ENCODE measurements around the gene TMEM185B. TPM values are rescaled to one million over a fixed set of nuclear protein-coding genes. Genes with fewer than 3 reads are reported as not detected.

TMEM185B gene
- total RNA-seq, 2 experiments from 2014 or later: 15.9 to 17.3 TPM

DNA sequence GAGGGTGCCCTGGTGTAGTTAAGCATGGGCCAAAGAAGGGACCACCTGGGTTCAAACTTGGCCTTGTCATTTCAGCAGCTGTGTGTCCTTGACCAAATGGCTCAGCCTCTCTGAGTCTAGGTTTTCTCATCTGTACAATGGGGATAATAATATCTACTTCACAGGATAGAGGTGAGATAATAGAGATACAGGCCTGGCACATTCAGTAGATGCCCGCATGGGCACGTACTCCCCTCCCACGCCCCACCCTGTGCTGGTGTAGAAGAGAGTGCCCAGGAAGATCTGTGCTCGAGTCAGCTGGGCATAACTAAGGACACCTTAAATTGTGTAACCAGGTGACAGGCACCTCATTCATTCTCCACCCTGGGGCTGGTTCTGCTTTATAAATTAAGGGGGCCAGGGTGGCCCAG, 8.4 kb upstream of the TMEM185B start:
- intact Hi-C loops (cut with DNase I, micrococcal nuclease): loop anchor here (5.0 kb wide), 4 partner anchors 36 to 529 kb away; partner anchors contain the start of gene PTPN4 (in 1 of the 2)
- peak overlapping the region; percentile 80 for H3K4me3 Mint-ChIP-seq
- peak; percentile 69 for DNase-seq
- H3K36me3 Mint-ChIP-seq (ENCODE audit: low read depth): peaks cover 8% of the 10 kb centered on the region
- ChIA-PET CTCF (interaction anchor here (1.3 to 3.8 kb wide), 2 partner anchors 56 to 82 kb away, joined by 4 to 20 read pairs; no protein-coding TSS in a partner anchor), POLR2A (interaction anchor here (0.6 to 2.0 kb wide), 2 partner anchors 8 to 24 kb away, joined by 3 to 14 read pairs; partner anchors contain the start of gene TMEM185B)
- ATAC-seq: peak; percentile 22
- peaks cover 57% of the 10 kb centered on the region for H3K4me1 Mint-ChIP-seq
- peak overlapping the region; percentile 95 for H3K27ac Mint-ChIP-seq
- H3K9me3 Mint-ChIP-seq (ENCODE audit: low read depth): no peaks in the 10 kb centered on the region
- H3K27me3 Mint-ChIP-seq: no peaks in the 10 kb centered on the region

DNA sequence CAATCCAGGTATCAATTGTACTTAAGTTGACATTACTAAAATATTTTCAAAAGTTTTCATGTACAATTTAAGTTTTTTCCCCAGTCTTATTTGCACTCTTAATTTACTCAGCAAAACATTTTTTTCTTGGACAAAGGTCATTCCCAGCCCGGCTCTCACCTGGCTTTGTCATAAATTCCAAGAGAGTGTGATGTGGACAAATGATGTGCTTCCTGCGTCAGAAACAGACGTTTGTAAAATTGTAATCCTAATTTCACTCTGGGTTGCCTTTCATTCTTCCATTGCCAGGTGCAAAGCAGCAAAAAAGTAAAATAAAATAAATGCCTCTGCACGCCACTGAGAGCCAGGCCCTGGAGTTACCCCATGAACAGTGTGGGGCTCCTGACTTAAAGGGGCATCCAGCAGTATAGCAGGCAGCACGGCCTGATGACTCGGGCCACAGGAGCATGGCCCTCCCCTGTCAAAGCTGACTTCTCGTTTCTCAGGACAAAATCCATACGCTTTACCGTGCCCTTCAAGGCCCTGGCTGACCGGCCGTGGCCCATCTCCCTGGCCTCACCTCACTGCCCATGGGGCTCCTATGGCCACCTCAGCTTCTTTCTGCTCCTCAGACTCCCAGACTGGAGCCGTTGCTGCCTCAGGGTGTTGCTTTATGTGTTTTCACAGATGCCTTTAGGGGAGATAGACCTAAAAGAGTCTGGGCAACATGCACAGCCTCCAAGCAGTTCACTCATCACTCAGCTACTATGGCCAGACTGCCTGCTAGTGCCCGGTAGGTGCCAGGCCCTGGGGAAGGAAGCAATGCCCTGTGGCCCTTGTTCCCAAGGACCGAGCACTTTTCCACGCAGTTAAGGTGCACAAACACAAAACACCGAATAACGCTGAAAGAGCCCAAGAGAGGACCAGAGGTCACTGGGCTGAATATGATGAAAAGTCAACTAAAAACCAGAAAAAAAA, 7.6 kb upstream of the TMEM185B start:
- DNase-seq: no peak
- no peaks in the 10 kb centered on the region for H3K9me3 Mint-ChIP-seq (ENCODE audit: low read depth)
- intact Hi-C loops (cut with DNase I, micrococcal nuclease): loop anchor here (5.0 kb wide), 4 partner anchors 37 to 528 kb away; partner anchors contain the start of gene PTPN4 (in 1 of the 2)

DNA sequence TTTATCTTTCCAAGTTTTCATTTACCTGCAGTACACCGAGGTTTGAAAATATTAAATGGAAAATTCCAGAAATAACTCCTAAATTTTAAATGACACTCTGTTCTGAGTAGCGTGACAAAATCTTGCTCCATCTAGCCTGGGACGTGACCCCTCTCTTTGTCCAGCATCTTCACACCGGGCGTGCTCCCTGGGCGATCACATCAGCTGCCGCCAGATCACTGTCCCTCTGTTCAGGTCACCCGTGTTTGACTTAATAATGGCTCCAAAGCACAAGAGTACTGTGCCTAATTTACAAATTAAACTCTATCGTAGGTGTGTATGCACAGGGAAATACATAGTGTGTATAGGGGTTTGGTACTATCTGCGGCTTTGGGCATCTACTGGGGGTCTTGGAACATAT, 6.1 kb upstream of the TMEM185B start:
- CTCF ChIA-PET: interaction anchor here (0.8 to 1.5 kb wide), 2 partner anchors 11 to 84 kb away, joined by 3 read pairs; no protein-coding TSS in a partner anchor
- Mint-ChIP-seq H3K27ac (no peak overlapping the region), H3K4me3 (no peak overlapping the region), H3K27me3 (no peaks in the 10 kb centered on the region), H3K9me3 (ENCODE audit: low read depth) (no peaks in the 10 kb centered on the region), H3K36me3 (ENCODE audit: low read depth) (peaks cover 8% of the 10 kb centered on the region), H3K4me1 (peaks cover 63% of the 10 kb centered on the region)
- ATAC-seq (no peak), DNase-seq (no peak)
- intact Hi-C loops (cut with DNase I, micrococcal nuclease): no loop called here
- POLR2A ChIA-PET: interaction anchor here (0.9 kb wide), 1 partner anchor 53 kb away, joined by 3 read pairs; no protein-coding TSS in a partner anchor

More for the DNA sequence above, 7.6 kb upstream of the TMEM185B start:
- H3K36me3 Mint-ChIP-seq (ENCODE audit: low read depth): peaks cover 8% of the 10 kb centered on the region
- H3K27ac Mint-ChIP-seq: peak overlapping the region; percentile 95
- ATAC-seq: no peak
- H3K4me1 Mint-ChIP-seq: peaks cover 59% of the 10 kb centered on the region
- CTCF ChIA-PET: interaction anchor here (1.3 kb wide), 1 partner anchor 82 kb away, joined by 4 read pairs; no protein-coding TSS in a partner anchor
- POLR2A ChIA-PET: interaction anchor here (0.7 to 2.0 kb wide), 2 partner anchors 8 to 22 kb away, joined by 3 to 14 read pairs; partner anchors contain the start of gene TMEM185B
- no peaks in the 10 kb centered on the region for H3K27me3 Mint-ChIP-seq
- H3K4me3 Mint-ChIP-seq: peak overlapping the region; percentile 80

DNA sequence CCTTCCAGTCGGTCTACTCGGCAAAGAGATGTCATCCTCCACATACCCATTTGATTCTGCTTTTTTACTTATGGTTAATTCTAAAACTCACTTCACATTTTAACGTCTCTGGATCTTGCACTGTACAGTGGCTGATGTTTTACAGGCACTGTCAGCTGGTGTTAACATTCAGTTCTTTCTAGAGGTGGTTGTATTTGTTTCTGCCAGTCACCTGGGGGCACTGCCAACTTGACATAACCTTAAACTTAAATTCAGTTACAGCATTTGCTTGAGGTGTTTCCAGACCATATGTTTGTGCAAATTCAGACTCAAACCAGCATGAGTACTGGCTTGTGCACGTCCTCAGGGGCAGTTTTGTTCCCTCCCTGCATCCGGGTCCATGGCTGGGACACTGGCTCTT, 5.3 kb upstream of the TMEM185B start:
- H3K9me3 Mint-ChIP-seq (ENCODE audit: low read depth): no peaks in the 10 kb centered on the region
- H3K4me1 Mint-ChIP-seq: peaks cover 68% of the 10 kb centered on the region
- peaks cover 8% of the 10 kb centered on the region for H3K36me3 Mint-ChIP-seq (ENCODE audit: low read depth)
- H3K27me3 Mint-ChIP-seq: no peaks in the 10 kb centered on the region
- no peak for DNase-seq
- H3K27ac Mint-ChIP-seq: peak overlapping the region; percentile 16
- no peak for ATAC-seq
- no peak overlapping the region for H3K4me3 Mint-ChIP-seq
- ChIA-PET POLR2A (interaction anchor here (0.9 kb wide), 1 partner anchor 52 kb away, joined by 3 read pairs; no protein-coding TSS in a partner anchor), CTCF (interaction anchor here (1.0 to 1.5 kb wide), 4 partner anchors 12 to 85 kb away, joined by 3 to 8 read pairs (median 3); no protein-coding TSS in a partner anchor)
- intact Hi-C loops (cut with DNase I, micrococcal nuclease): no loop called here

DNA sequence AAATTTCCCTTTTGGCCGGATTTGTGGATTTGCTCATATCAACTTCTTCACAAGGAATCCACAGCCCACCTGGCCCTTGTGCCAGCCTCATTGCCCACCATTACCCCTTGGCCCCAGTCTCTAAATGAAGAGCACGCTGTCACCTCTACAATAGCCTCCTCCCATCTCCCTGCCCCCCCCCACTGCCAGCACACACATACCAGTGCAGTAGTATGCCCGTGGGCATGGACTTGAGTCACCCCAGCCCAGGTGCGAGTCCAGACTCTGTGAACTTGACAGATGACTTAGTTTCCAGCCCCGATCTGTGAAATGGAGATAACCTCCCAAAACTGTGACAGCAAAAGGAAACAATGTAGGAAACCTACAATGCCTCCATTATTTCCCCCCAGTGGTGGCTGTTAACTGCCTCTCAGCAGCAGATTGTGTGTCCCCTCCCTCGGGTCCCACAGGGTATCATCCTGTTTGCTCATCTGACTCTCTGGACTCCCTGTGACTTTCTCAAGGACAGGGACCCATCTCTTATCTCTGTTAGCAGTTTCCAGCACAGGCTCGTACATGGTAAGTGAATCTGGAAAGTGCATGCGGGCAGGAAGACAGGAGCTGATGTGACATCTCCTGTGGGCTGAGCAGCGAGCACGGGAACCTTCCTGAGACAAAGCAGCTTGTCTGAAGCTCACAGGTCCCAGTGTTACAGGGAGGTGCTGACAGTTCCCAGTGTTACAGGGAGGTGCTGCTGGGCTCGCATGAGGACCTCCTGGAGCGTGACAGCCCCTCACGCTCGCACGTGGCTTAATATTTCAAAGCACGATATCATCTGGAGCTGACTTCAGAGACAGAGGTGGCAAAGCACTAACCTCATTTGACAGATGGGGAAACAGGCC, 4.2 kb upstream of the TMEM185B start:
- POLR2A ChIA-PET: interaction anchor here (0.9 kb wide), 2 partner anchors 25 to 51 kb away, joined by 3 read pairs; no protein-coding TSS in a partner anchor
- ATAC-seq (peak; percentile 28), DNase-seq (peak; percentile 69)
- intact Hi-C loops (cut with DNase I, micrococcal nuclease): no loop called here
- H3K36me3 Mint-ChIP-seq (ENCODE audit: low read depth): peaks cover 12% of the 10 kb centered on the region
- H3K9me3 Mint-ChIP-seq (ENCODE audit: low read depth): peaks cover 1% of the 10 kb centered on the region
- no peak overlapping the region for H3K27ac Mint-ChIP-seq
- peaks cover 60% of the 10 kb centered on the region for H3K4me1 Mint-ChIP-seq
- H3K4me3 Mint-ChIP-seq: no peak overlapping the region
- no peaks in the 10 kb centered on the region for H3K27me3 Mint-ChIP-seq
- CTCF ChIA-PET: interaction anchor here (1.0 to 1.5 kb wide), 4 partner anchors 13 to 86 kb away, joined by 3 to 8 read pairs (median 3); no protein-coding TSS in a partner anchor

DNA sequence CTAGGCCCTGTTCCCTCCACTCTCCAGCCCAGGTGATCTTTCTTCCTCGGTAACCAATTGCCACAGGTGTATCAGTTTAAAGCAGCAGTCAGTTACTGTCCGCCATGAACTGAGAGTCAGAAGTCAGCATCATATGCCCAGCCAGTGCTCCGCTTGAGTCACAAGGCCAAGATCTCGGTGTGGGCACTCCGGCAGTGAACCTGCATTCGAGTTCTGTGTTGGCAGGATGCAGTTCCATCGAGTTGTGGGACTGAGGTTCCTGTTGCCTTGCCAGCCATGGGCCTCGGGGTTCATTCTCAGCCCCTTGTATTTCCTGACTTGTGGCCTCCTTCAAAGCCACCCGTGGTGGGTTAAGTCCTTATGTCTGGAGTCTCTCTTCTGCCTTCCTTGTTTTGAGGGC, 3.1 kb upstream of the TMEM185B start:
- DNase-seq (no peak), ATAC-seq (no peak)
- no peak overlapping the region for H3K4me3 Mint-ChIP-seq
- H3K27ac Mint-ChIP-seq: no peak overlapping the region
- ChIA-PET POLR2A (no interaction called here), CTCF (no interaction called here)
- no peaks in the 10 kb centered on the region for H3K27me3 Mint-ChIP-seq
- intact Hi-C loops (cut with DNase I, micrococcal nuclease): no loop called here
- peaks cover 6% of the 10 kb centered on the region for H3K9me3 Mint-ChIP-seq (ENCODE audit: low read depth)
- H3K36me3 Mint-ChIP-seq (ENCODE audit: low read depth): peaks cover 22% of the 10 kb centered on the region
- peaks cover 66% of the 10 kb centered on the region for H3K4me1 Mint-ChIP-seq

DNA sequence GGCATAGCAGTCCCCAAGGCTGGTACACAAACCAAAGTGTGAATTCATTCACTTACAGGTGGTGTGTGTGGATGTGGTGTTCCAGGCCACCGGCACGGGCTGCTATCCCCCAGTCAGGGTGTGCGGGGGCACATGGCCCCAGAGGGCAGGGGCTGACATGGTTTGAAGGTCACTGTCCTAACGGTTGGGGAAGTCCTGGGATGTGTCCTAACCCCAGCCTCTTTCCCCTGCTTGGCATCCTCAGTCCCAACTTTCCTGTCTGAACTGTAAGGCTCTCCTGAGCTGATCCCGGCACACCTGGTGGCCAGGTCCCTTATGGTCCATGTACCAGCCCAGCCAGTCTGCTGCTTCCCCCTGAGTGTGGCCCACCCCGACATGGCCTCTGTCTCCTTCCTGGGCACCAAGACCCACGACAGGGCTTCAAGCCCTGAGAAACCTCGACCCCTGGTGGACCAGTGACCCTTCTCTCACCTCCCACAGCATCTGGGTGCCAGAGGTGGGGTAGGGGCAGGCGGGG, 2.4 kb upstream of the TMEM185B start:
- no peaks in the 10 kb centered on the region for H3K27me3 Mint-ChIP-seq
- DNase-seq: no peak
- ATAC-seq: no peak
- CTCF ChIA-PET: no interaction called here
- POLR2A ChIA-PET: no interaction called here
- peaks cover 11% of the 10 kb centered on the region for H3K9me3 Mint-ChIP-seq (ENCODE audit: low read depth)
- intact Hi-C loops (cut with DNase I, micrococcal nuclease): no loop called here
- H3K4me1 Mint-ChIP-seq: peaks cover 67% of the 10 kb centered on the region
- no peak overlapping the region for H3K4me3 Mint-ChIP-seq
- H3K27ac Mint-ChIP-seq: no peak overlapping the region
- peaks cover 27% of the 10 kb centered on the region for H3K36me3 Mint-ChIP-seq (ENCODE audit: low read depth)

DNA sequence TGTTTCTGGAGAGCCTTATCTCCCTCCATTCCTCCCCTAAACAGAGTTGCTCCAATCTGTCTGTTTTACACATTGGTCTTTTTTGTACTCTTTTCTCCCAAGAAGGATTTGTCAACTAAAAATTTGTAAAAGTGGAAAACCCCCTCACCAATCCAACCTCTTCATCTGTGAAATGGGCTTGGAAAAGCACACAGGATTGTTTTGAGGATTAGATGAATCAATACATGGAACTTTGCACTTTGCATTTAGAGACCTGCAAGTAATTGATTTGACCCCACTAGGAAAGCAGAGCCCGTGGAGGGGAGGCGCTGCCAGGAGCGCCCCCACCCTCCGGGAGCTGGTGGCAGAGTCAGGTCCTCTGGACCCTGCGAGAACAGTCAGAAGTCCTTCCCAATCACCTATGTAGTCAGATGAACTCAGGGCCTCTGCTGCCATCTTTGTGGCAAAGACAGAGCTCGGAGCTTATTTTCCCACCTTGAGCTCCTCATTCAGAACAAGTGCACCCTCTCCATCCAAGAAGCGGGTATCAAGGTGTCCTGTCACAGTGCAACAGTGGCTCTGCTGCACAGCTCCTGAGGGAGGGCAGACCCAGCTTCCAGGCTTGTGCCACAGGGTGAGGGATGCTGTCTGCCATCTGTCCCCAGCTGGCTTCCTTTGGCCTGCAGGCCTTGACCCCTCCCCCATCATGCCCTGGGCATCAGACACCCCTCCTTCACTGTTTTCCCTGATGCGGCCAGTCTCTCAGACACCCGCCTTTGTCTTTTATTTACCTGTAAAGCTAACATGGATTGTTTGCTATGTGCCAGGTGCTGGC, 1.7 kb upstream of the TMEM185B start:
- ChIA-PET CTCF (interaction anchor here (0.5 kb wide), 1 partner anchor 451 kb away, joined by 3 read pairs; no protein-coding TSS in a partner anchor), POLR2A (interaction anchor here (0.7 kb wide), 1 partner anchor 469 kb away, joined by 5 read pairs; no protein-coding TSS in a partner anchor)
- DNase-seq (no peak), ATAC-seq (no peak)
- intact Hi-C loops (cut with DNase I, micrococcal nuclease): no loop called here
- Mint-ChIP-seq H3K27ac (no peak overlapping the region), H3K27me3 (no peaks in the 10 kb centered on the region), H3K36me3 (ENCODE audit: low read depth) (peaks cover 34% of the 10 kb centered on the region), H3K4me3 (peak overlapping the region; percentile 9), H3K4me1 (peaks cover 63% of the 10 kb centered on the region), H3K9me3 (ENCODE audit: low read depth) (peaks cover 11% of the 10 kb centered on the region)

DNA sequence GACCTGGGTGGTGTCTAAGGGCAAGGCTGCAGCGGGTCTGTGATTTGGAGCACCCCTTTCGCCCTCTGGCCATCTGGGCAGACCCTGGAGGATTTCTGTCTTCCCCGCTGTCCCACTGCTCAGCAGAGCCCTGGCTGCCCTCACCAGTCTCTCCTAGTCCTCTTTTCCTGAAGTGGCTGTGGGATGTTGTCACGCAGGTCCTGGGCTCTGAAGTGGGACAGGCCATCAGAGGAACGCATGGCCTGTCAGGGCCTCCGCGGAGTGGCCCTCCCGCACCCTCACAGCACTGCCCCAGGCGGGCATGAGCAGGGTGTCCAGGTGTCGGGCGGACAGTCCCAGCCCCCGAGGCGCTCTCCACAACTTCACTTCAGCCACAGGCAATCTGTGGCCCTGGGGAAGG, 1.1 kb upstream of the TMEM185B start:
- Mint-ChIP-seq H3K27ac (peak overlapping the region; percentile 51), H3K9me3 (ENCODE audit: low read depth) (peaks cover 11% of the 10 kb centered on the region), H3K4me3 (peak overlapping the region; percentile 76), H3K36me3 (ENCODE audit: low read depth) (peaks cover 38% of the 10 kb centered on the region), H3K4me1 (peaks cover 58% of the 10 kb centered on the region), H3K27me3 (no peaks in the 10 kb centered on the region)
- ATAC-seq (no peak), DNase-seq (no peak)
- intact Hi-C loops (cut with DNase I, micrococcal nuclease): no loop called here
- POLR2A ChIA-PET: no interaction called here
- CTCF ChIA-PET: no interaction called here

All from activated CD4-positive, alpha-beta T cell treated with anti-CD3 and anti-CD28 coated beads for 36 hours (primary cell).